ENCODE results near the gene SNCB.

GRCh38 chr5:176639981-176640380 lies 9.6 kb upstream of the SNCB start:
- TF ChIP-seq CTCF (IDR thresholded peaks at IDR 0.05; ENCODE audit: low read length) (no peak), EZH2phosphoT487 (IDR thresholded peaks at IDR 0.05; ENCODE audit: low read length) (no peak)

Data from MM.1S (cell line).